Cortex of kidney (tissue), 1 donor: ENCODE results near the gene HS6ST3.
"Not testable (repeated sequence)": the region's sequence is repeated elsewhere in the genome, so short reads cannot be mapped to it uniquely, and the experiment has no call there.

ENCODE experiments used
- DNase-seq: peaks from one replicate; lab custom pipeline; 2025; lab: John Stamatoyannopoulos, UW

HS6ST3 gene

GRCh38 chr13:96741779-96742178 is 651.9 kb downstream of the HS6ST3 start:
- DNase-seq, result no peak

- DNase-seq, result no peak
Measured at GRCh38 chr13:96743296-96744089, 653.6 kb downstream of the HS6ST3 start.

DNA sequence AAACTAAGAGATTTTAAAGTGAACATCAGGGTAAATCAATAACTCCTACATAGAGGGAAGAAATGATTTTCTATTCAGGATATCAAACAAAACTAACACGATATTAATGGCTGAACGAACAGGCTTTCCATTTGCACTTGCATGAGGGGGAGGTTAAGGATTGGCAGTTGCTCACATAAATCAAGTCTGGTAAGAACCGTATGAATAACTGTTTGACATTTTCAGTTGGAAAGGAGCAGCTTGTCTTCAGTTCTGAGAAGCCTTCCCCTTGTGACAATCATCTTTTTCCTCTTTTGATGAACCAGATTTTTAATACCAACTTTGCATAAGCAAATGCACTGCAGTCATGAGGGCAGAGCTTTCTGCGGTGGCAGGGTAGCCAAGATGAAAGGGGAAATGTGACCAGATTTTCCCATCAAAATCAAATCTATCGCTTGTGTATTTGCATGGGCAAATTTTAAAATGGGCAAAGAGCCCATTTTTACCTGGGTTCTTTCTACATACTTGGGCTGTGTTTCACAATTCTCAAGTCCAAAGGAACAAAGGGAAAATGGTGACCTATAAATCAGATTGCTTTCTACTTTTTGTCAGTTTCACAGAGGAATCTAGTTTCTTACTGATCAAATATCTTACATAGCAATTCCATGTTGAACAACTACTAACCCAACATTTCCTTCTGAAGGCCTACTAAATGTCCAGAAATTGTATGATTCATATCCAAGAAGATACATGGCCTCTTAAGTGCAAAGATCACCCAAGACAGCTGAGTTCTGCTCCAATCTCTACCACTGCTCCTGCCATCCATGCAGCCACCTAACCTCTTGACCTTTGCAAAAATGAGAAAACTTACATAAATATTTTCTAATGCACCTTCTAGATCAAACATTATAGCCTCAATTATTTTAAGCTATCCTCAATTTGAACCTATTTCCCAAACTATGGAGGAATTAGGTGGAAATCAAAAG is 654.7 kb downstream of the HS6ST3 start:
- no peak for DNase-seq

DNA sequence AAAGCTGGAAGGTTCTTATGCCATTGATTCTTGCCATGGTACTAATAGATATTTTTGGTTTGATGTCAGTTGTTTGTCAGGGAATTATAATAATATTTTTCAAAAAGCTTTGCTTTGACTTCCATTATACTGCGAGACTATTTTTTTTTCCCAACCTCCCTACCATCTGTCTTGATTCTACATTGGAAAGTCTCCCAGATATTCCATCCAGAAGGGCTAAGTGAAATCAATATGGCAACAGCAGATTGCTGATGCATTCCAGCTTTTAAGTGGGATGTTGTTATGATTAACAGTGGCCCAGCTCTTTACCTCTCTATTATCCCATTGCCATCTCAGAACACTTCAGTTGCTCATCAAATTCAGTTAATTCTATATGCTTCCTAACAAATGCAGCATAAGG is 657.0 kb downstream of the HS6ST3 start:
- DNase-seq, result no peak

- DNase-seq, result no peak
Measured at GRCh38 chr13:96749825-96750224, 659.9 kb downstream of the HS6ST3 start.

DNA sequence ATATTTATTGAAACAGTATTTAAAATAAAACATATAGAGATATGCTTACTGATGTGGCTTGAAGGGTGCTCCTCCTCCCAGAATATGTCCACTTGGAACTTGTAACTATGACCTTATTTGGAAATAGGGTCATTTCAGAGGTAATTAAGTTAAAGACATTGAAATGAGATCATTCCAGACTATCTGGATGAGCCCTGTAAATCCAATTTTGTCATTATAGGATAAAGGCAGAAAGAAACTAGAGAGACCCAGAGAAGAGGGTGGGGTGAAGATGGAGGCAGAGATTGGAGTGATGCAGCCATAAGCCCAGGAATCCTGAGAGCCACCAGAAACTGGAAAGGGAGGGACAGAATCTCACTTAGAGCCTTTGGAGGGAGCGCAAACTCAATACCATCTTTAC is 661.2 kb downstream of the HS6ST3 start:
- DNase-seq, result no peak

DNA sequence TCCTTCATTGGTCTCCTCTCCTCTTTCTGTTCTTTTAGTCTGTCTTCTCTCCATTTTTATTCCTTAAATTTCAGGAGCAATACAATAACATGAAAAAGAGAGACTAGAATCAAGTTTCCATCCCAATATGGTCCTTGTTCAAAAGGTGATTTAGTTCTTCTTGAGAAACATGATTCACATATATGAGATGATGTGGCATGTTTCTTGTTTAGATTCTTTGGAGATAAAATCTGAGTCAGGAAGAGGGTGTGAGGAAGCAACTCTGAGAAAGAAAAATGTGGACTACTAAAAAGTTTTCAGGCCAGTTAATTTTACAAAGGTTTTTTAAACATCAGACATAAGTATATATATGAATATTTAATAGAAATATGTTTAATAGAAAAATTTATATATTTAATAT is 673.0 kb downstream of the HS6ST3 start:
- no peak for DNase-seq

GRCh38 chr13:96766306-96766705 is 676.4 kb downstream of the HS6ST3 start:
- no peak for DNase-seq

- DNase-seq, result no peak
Measured at GRCh38 chr13:96768524-96768923, 678.6 kb downstream of the HS6ST3 start.

- DNase-seq, result no peak
Measured at GRCh38 chr13:96769874-96770273, 680.0 kb downstream of the HS6ST3 start.

GRCh38 chr13:96771486-96772367 is 681.8 kb downstream of the HS6ST3 start:
- DNase-seq, result no peak

GRCh38 chr13:96772426-96772825 is 682.5 kb downstream of the HS6ST3 start:
- DNase-seq, result no peak

DNA sequence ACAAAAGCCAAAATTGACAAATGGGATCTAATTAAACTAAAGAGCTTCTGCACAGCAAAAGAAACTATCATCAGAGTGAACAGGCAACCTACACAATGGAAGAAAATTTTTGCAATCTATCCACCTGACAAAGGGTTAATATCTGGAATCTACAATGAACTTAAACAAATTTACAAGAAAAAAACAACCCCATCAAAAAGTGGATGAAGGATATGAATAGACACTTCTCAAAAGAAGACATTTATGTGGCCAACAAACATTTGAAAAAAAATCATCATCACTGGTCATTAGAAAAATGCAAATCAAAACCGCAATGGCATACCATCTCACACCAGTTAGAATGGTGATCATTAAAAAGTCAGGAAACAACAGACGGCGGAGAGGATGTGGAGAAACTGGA is 688.4 kb downstream of the HS6ST3 start:
- not testable (repeated sequence) for DNase-seq

- DNase-seq, result no peak
Measured at GRCh38 chr13:96779691-96780090, 689.8 kb downstream of the HS6ST3 start.

- no peak for DNase-seq
Measured at GRCh38 chr13:96780105-96780504, 690.2 kb downstream of the HS6ST3 start.

DNA sequence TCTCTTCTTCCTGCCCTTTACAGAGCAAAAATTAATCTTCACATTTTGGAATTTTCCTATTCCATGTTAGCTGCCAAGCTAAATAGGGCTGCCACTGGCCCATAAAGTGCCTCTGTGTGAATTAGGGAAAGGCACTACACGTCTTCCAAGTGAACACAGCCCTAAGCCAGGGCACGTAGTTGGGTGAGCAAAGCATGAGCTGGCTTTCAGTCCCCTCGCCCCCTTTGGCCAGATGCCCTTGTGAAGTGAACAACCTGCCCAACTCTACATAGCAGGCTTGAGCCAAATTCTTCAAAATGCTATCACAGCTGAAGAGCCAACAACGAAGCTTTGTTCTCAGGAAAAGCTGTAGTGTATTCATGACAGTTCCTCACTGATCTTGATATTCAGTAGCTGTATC is 691.2 kb downstream of the HS6ST3 start:
- no peak for DNase-seq

- DNase-seq, result no peak
Measured at GRCh38 chr13:96782186-96782585, 692.3 kb downstream of the HS6ST3 start.

- no peak for DNase-seq
Measured at GRCh38 chr13:96783057-96783456, 693.1 kb downstream of the HS6ST3 start.

GRCh38 chr13:96783511-96783910 is 693.6 kb downstream of the HS6ST3 start:
- DNase-seq, result no peak

DNA sequence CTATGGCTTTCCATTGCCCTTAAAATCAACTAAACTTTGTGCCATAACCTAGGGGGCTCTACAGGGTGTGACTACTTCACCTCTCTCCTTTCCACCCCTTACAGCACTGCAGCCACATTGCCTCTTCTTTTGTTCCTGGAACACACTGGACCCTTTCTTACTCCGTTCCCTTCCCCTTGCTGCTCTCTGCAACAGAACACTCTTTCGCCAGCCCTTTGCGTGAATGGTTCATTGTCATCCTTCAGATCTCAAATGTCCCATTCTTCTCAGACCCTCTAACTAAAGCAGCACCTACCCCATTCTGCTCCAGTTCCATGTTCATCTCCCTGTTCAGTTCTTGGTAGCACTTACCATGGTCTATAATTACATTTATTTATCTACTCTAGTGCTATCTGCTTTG is 696.1 kb downstream of the HS6ST3 start:
- no peak for DNase-seq

- DNase-seq, result no peak
Measured at GRCh38 chr13:96792188-96792587, 702.3 kb downstream of the HS6ST3 start.
